Vagina (tissue), 2 donors: ENCODE results near the gene VBP1. TPM values are rescaled to one million over a fixed set of nuclear protein-coding genes. Genes with fewer than 3 reads are reported as not detected.

Source experiments
- DNase-seq, 2 donors: peaks; one replicate each; pipeline ENCODE4 v3.0.0-alpha.2; 2017; ENCODE audit errors: extremely low spot score in 2 of 2
- H3K27ac ChIP-seq: fragments of 200-600 bp; sonication (generic); one replicate; pipeline ENCODE4 v1.5.1; 2019
- H3K27me3 ChIP-seq: fragments of 200-600 bp; sonication (generic); one replicate; pipeline ENCODE4 v1.5.1; 2019
- H3K36me3 ChIP-seq, 2 donors: fragments of 200-600 bp; sonication (generic); one replicate each; pipeline ENCODE4 v1.5.1; 2017 to 2019
- H3K4me1 ChIP-seq: fragments of 200-600 bp; sonication (generic); one replicate; pipeline ENCODE4 v1.5.1; 2019
- H3K4me3 ChIP-seq, 2 donors: fragments of 200-600 bp; sonication (generic); 1 replicate in 1 of 2; 2 replicates in 1 of 2; pipeline ENCODE4 v1.5.1; 2016 to 2019
- H3K9me3 ChIP-seq: fragments of 200-600 bp; sonication (generic); one replicate; pipeline ENCODE4 v1.5.1; 2019
- CTCF ChIP-seq, 3 experiments: fragments of 450-650 bp in 2 of 3; fragments of 200-600 bp in 1 of 3; sonication (generic) in 1 of 3; IDR thresholded peaks; one replicate each; pipeline ENCODE4 v1.5.1; 2017 to 2019; ENCODE audit warnings: antibody characterized with exemption in 3 of 3, mild to moderate bottlenecking in 2 of 3, moderate library complexity in 2 of 3
- POLR2A ChIP-seq, 2 donors: fragments of 450-650 bp; IDR thresholded peaks; one replicate each; pipeline ENCODE4 v1.6.1; 2017; ENCODE audit warnings: antibody characterized with exemption in 2 of 2, mild to moderate bottlenecking in 2 of 2, moderate library complexity in 2 of 2
- POLR2AphosphoS5 ChIP-seq, 2 donors: sonication (generic); formaldehyde crosslinking; IDR thresholded peaks; one replicate each; pipeline ENCODE4 v1.9.0; 2017; ENCODE audit warnings: antibody characterized with exemption in 2 of 2, mild to moderate bottlenecking in 2 of 2, low read depth in 1 of 2; ENCODE audit not compliant: insufficient read depth in 1 of 2
- intact Hi-C: fragments of 100-400 bp; cut with DNase I; formaldehyde crosslinking; loops from one replicate; pipeline ENCODE4 v1.15.1; 2023
- total RNA-seq: library from RNA; depleted of rRNA; stranded (reverse); fragments of >200 nt; gene quantifications from one replicate; pipeline ENCODE4 v1.2.3, GENCODE V29; 2016

Gene VBP1
- total RNA-seq, 1 donor from 2014 or later: 16.9 TPM

- Histone ChIP-seq H3K27ac (no peak overlapping the region), H3K9me3 (no peaks in the 10 kb centered on the region), H3K4me1 (no peaks in the 10 kb centered on the region), H3K27me3 (no peaks in the 10 kb centered on the region), H3K4me3 (no peak overlapping the region), H3K36me3 (no peaks in the 10 kb centered on the region)
- DNase-seq: no peak
- TF ChIP-seq POLR2A (IDR thresholded peaks at IDR 0.05): no peak
- no peak for TF ChIP-seq CTCF (IDR thresholded peaks at IDR 0.05)
- no peak for TF ChIP-seq POLR2AphosphoS5 (IDR thresholded peaks at IDR 0.05; ENCODE audit: insufficient read depth in 1 of 2, low read depth in 1 of 2)
- intact Hi-C loops: no loop called here
These were observed 5.1 kb upstream of the VBP1 start for GRCh38 chrX:155211208-155211607.

- no peaks in the 10 kb centered on the region for H3K36me3 ChIP-seq
- no peak for DNase-seq
- H3K9me3 ChIP-seq: no peaks in the 10 kb centered on the region
- H3K27ac ChIP-seq: no peak overlapping the region
- H3K27me3 ChIP-seq: no peaks in the 10 kb centered on the region
- intact Hi-C loops: no loop called here
- H3K4me3 ChIP-seq: no peak overlapping the region
- peaks cover 13% of the 10 kb centered on the region for H3K4me1 ChIP-seq
- TF ChIP-seq POLR2A (IDR thresholded peaks at IDR 0.05): no peak
These were observed 2.5 kb upstream of the VBP1 start for GRCh38 chrX:155213731-155214130.

- peak overlapping the region; percentile 72 for H3K27ac ChIP-seq
- H3K36me3 ChIP-seq: no peaks in the 10 kb centered on the region
- H3K4me3 ChIP-seq: peak overlapping the region; percentile 61 to 70
- DNase-seq: no peak
- H3K4me1 ChIP-seq: peaks cover 13% of the 10 kb centered on the region
- H3K27me3 ChIP-seq: no peaks in the 10 kb centered on the region
- H3K9me3 ChIP-seq: no peaks in the 10 kb centered on the region
- intact Hi-C loops: no loop called here
- TF ChIP-seq CTCF (IDR thresholded peaks at IDR 0.05): no peak
- TF ChIP-seq POLR2AphosphoS5 (IDR thresholded peaks at IDR 0.05; ENCODE audit: insufficient read depth in 1 of 2, low read depth in 1 of 2): no peak
- TF ChIP-seq POLR2A (IDR thresholded peaks at IDR 0.05): no peak
These were observed 649 bp upstream of the VBP1 start for GRCh38 chrX:155215443-155216178.

- no peaks in the 10 kb centered on the region for H3K27me3 ChIP-seq
- no peaks in the 10 kb centered on the region for H3K36me3 ChIP-seq
- peak overlapping the region; percentile 61 to 70 for H3K4me3 ChIP-seq
- H3K27ac ChIP-seq: peak overlapping the region; percentile 88
- no peak for DNase-seq
- H3K9me3 ChIP-seq: no peaks in the 10 kb centered on the region
- H3K4me1 ChIP-seq: peaks cover 13% of the 10 kb centered on the region
- intact Hi-C loops: no loop called here
- no peak for TF ChIP-seq CTCF (IDR thresholded peaks at IDR 0.05)
These were observed 730 bp downstream of the VBP1 start for GRCh38 chrX:155216940-155217440.

GRCh38 chrX:155218777-155219176 lies 2.5 kb downstream of the VBP1 start:
- TF ChIP-seq POLR2AphosphoS5 (IDR thresholded peaks at IDR 0.05; ENCODE audit: insufficient read depth in 1 of 2, low read depth in 1 of 2) (no peak), CTCF (IDR thresholded peaks at IDR 0.05) (no peak), POLR2A (IDR thresholded peaks at IDR 0.05) (no peak)

More at GRCh38 chrX:155218777-155219176, 2.5 kb downstream of the VBP1 start:
- Histone ChIP-seq H3K27ac (no peak overlapping the region), H3K27me3 (no peaks in the 10 kb centered on the region), H3K36me3 (no peaks in the 10 kb centered on the region), H3K4me1 (peaks cover 13% of the 10 kb centered on the region), H3K9me3 (no peaks in the 10 kb centered on the region), H3K4me3 (no peak overlapping the region)
- intact Hi-C loops: no loop called here
- DNase-seq: no peak
